HUES64 (cell line): ENCODE measurements around the gene TSC22D2.
A peak's percentile ranks its signal among the peaks of the same experiment; 100 is the strongest.
"Not testable (repeated sequence)": the region's sequence is repeated elsewhere in the genome, so short reads cannot be mapped to it uniquely, and the experiment has no call there.

Source experiments
- H3K27ac ChIP-seq: 2 replicates; pipeline ENCODE4 v1.7.0; 2013; ENCODE audit warnings: low read depth, low read length, inconsistent platforms
- H3K27me3 ChIP-seq: 2 replicates; pipeline ENCODE4 v1.6.1; 2013; ENCODE audit warnings: mild to moderate bottlenecking, low read length; ENCODE audit not compliant: insufficient read depth
- H3K36me3 ChIP-seq: 2 replicates; pipeline ENCODE4 v1.6.1; 2013; ENCODE audit warnings: mild to moderate bottlenecking, low read length; ENCODE audit not compliant: insufficient read depth
- H3K4me1 ChIP-seq: 2 replicates; pipeline ENCODE4 v1.6.1; 2013; ENCODE audit warnings: mild to moderate bottlenecking, low read length, moderate library complexity; ENCODE audit not compliant: insufficient read depth
- H3K4me3 ChIP-seq: 2 replicates; pipeline ENCODE4 v1.5.1; 2013; ENCODE audit warnings: mild to moderate bottlenecking, low read length, moderate library complexity
- H3K9ac ChIP-seq: 2 replicates; pipeline ENCODE4 v1.6.1; 2013; ENCODE audit warnings: mild to moderate bottlenecking, low read depth, low read length
- H3K9me3 ChIP-seq: 2 replicates; pipeline ENCODE4 v1.6.1; 2013; ENCODE audit warnings: low read depth, low read length; ENCODE audit not compliant: insufficient read depth
- WGBS: fragments of 150-250, 120-280 bp; methylation state at CpG from one replicate; pipeline ENCODE4 v1.1.7; 2013; ENCODE audit warnings: missing lambda C conversion rate; 5-methylcytosine and 5-hydroxymethylcytosine counted together

TSC22D2 gene

DNA sequence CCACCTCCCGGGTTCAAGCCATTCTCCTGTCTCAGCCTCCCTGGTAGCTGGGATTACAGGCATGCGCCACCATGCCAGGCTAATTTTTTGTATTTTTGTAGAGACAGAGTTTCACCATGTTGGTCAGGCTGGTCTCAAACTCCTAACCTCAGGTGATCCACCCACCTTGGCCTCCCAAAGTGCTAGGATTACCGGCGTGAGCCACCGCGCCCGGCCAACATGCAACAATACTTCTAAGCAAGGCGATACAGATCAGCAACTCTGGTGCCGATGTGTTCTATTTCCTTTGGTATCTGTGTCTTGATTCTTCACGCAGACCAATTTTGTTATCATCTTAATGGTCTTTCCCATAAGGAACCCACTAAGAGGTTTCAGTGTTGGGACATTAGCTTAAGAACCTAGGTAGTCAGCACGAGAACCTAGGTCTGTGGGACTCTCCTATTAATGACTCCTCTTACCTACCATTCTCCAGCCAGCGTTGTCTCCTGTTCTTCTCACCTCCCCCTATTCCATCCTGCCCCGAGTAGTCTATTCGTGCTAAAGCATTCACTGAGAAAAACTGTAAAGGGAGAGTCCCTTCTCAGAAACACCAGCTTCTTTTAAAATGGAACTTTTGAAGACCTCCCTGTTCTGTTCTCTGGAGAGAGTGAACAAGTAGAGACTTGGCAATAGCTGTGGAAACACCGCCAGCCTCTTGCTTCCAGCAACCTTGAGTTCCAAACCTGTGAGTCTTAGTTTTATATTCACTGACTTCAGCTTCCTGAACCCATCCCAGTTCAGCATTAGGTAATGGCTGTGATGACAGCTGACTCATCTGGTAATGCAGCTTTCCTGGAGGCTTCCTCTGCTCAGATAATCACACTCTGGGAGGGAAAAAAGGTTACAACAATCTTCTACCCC is 61.2 kb downstream of the TSC22D2 start:
- no peaks in the 10 kb centered on the region for H3K27me3 ChIP-seq
- H3K4me3 ChIP-seq = no peak overlapping the region
- peak overlapping the region; percentile 46 for H3K27ac ChIP-seq
- H3K4me1 ChIP-seq = peaks cover 29% of the 10 kb centered on the region; the same call in 1 of the 2 replicates
- no peak overlapping the region for H3K9ac ChIP-seq
- WGBS = 83% methylated on average over 15 of the region's 15 CpGs
- no peaks in the 10 kb centered on the region for H3K9me3 ChIP-seq
- no peaks in the 10 kb centered on the region for H3K36me3 ChIP-seq

DNA sequence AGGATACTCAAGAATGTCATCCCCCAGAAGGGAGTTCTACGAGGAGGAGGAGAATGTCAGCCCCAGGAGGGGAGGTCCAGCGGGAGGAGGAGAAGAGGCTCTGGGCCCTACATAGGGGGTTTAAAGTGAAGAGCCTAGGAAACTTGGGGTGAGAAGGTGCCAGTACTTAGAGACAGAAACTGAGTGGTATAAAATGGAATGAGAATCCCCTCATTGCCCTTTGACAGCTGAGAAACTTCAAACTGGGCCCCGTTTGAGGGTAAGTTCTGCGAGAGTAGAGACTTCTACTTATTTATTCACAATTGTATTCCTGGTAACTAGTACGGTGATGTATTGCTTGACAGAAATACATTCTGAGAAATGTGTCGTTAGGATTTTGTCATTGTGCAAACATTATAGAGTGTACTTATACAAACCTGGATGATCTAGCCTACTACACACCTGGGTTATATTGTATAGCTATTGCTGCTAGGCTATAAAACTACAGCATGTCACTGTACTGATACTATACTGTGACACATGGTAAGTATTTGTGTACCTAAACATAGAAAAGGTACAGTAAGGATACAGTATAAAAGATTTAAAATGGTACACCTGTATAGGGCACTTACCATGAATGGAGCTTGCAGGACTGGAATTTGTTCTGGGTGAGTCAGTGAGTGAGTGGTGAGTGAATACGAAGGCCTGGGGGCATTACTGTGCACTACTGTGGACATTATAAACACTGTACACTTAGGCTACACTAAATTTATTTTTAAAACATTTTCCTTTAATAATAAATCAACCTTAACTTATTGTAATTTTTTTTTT is 62.0 kb downstream of the TSC22D2 start:
- Histone ChIP-seq H3K27ac (0 out of 2 replicates have a peak overlapping the region, but pooled peaks have one; percentile 46), H3K27me3 (no peaks in the 10 kb centered on the region), H3K36me3 (no peaks in the 10 kb centered on the region), H3K9me3 (no peaks in the 10 kb centered on the region), H3K9ac (no peak overlapping the region), H3K4me3 (no peak overlapping the region), H3K4me1 (peaks cover 29% of the 10 kb centered on the region; the same call in 1 of the 2 replicates)
- 79% methylated on average over 6 of the region's 7 CpGs for WGBS

DNA sequence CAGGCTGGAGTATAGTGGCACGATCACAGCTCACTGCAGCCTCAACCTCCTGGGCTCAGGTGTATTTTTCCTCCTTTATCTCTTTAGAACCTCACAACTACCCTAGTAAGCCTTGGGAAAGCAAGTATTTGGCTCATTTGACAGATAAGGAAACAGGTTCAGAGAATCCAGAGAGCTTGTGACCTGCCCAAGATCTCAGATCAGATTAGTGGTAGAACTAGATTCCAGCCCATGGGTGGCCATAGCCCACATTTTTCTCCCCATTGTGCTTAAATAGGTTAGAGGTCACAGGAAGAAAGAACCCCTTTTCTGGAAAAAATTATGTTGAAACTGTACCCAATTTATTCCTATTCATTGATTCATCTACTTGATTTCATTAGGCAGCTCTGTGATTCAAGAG is 64.3 kb downstream of the TSC22D2 start:
- Histone ChIP-seq H3K4me3 (no peak overlapping the region), H3K9me3 (no peaks in the 10 kb centered on the region), H3K36me3 (no peaks in the 10 kb centered on the region), H3K27me3 (no peaks in the 10 kb centered on the region), H3K9ac (no peak overlapping the region), H3K4me1 (peaks cover 26% of the 10 kb centered on the region; the same call in 1 of the 2 replicates), H3K27ac (no peak overlapping the region)
- 95% methylated on average over 1 of the region's 1 CpG for WGBS

DNA sequence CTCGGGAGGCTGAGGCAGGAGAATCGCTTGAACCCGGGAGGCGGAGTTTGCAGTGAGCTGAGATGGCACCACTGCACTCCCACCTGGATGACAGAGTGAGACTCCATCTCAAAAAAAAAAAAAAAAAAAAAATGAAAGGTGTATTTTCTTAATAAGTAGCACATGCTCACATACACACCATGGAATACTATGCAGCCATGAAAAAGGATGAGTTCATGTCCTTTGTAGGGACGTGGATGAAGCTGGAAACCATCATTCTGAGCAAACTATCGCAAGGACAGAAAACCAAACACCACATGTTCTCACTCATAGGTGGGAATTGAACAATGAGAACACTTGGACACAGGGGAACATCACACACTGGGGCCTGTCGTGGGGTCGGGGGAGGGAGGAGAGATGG is 65.1 kb downstream of the TSC22D2 start:
- H3K36me3 ChIP-seq, H3K9ac ChIP-seq, H3K27me3 ChIP-seq, H3K27ac ChIP-seq, H3K4me3 ChIP-seq, H3K9me3 ChIP-seq: not testable (repeated sequence)
- 95% methylated on average over 6 of the region's 8 CpGs for WGBS
- H3K4me1 ChIP-seq = peaks cover 18% of the 10 kb centered on the region; the same call in 1 of the 2 replicates

DNA sequence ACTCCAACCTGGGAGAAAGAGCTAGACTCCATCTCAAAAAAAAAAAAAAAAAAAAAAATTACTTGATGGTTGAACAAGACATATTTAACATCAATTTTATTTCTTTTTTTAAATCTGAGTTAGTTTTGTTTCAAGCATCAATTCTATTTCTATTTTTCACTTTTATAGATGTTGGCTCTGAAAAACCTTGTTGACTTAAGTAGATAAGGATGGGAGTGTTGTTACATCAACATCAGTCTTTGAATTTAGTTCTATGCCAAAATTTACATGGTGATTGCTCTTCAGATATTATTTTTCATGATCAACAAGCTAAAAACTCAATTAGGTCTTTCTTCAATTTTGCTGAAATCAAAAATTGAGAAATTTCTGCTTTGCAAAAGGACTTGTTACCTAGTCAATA is 71.3 kb downstream of the TSC22D2 start:
- Histone ChIP-seq H3K4me3 (no peak overlapping the region), H3K9ac (no peak overlapping the region), H3K36me3 (no peaks in the 10 kb centered on the region), H3K9me3 (no peaks in the 10 kb centered on the region), H3K27me3 (no peaks in the 10 kb centered on the region), H3K27ac (no peak overlapping the region), H3K4me1 (no peaks in the 10 kb centered on the region)

DNA sequence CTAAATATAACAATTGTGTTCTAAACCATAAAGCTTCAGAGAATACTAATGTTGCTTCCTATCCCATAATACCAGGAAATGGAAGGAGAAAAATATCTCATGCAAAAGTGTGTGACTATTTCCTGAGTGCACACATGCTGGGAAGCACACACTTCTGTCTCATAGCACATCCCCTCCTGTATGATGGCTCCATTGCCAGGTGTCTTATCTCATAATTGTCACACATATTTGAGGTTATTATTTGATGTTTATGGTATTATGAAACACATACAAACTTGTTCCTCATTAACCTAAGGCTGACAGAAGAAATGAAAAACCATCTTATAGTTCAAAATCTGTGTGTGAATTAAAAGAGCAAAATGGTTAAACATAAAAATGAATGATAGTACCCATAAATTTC is 72.8 kb downstream of the TSC22D2 start:
- H3K4me3 ChIP-seq = no peak overlapping the region
- H3K4me1 ChIP-seq = no peaks in the 10 kb centered on the region
- no peaks in the 10 kb centered on the region for H3K36me3 ChIP-seq
- no peaks in the 10 kb centered on the region for H3K9me3 ChIP-seq
- no peak overlapping the region for H3K27ac ChIP-seq
- H3K9ac ChIP-seq = no peak overlapping the region
- H3K27me3 ChIP-seq = no peaks in the 10 kb centered on the region

DNA sequence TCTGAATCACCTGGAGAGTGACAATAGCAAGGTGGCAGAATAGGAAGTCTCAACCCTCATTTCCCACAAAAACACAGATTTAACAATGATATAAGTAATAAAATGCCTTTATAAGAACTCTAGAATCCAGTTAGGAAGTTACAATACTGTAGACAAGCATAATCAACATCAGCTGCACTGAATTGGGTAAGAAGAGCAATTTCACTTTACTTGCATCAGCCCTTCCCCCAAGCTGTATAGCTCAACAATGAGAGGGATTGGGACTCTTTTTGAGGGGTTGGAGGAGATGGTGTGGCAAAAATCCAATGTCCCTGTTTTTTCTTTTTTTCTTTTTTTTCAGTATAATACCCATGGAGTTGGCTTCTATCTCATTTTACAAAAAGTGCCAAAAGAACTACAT is 75.1 kb downstream of the TSC22D2 start:
- Histone ChIP-seq H3K27me3 (no peaks in the 10 kb centered on the region), H3K9ac (no peak overlapping the region), H3K36me3 (no peaks in the 10 kb centered on the region), H3K9me3 (peaks cover 5% of the 10 kb centered on the region; the same call in 1 of the 2 replicates), H3K27ac (no peak overlapping the region), H3K4me1 (no peaks in the 10 kb centered on the region), H3K4me3 (no peak overlapping the region)

DNA sequence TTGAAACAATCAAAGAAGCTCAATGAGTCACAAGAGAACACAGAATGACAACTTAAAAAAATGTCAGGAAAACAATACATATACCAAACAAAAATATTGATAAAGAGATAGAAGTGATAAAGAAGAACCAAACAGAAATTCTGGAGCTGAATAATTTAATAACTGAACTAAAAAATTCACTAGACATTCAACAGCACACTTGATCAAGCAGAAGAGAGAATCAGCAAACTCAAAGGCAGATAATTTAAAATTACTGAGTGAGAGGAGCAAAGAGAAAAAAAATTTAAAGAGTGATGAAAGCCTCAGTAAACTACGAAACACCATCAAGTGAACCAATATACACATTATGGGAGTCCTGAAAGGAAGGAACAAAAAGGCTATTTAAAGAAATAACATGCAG is 76.3 kb downstream of the TSC22D2 start:
- Histone ChIP-seq H3K27ac (no peak overlapping the region), H3K36me3 (no peaks in the 10 kb centered on the region), H3K9me3 (peaks cover 5% of the 10 kb centered on the region; the same call in 1 of the 2 replicates), H3K4me1 (no peaks in the 10 kb centered on the region), H3K27me3 (no peaks in the 10 kb centered on the region), H3K4me3 (no peak overlapping the region), H3K9ac (no peak overlapping the region)
- WGBS = 100% methylated on average over 1 of the region's 1 CpG

DNA sequence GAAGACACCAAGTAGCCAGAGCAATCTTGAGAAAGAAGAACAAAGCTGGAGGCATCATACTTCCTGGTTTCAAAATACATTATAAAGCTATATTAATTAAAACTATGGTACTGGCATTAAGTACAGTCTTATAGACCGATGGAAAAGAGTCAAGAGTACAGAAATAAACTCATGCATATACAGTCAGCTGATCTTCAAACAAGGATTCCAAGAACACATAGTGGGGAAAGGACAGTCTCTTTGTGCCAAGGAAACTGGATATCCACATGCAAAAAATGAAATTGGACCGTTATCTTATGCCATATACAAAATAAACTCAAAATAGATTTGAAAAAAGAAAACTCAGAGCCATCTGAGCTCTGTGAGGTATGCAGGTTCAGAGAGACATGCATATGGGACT is 80.8 kb downstream of the TSC22D2 start:
- Histone ChIP-seq H3K9ac (no peak overlapping the region), H3K27me3 (no peaks in the 10 kb centered on the region), H3K4me1 (no peaks in the 10 kb centered on the region), H3K4me3 (no peak overlapping the region), H3K36me3 (no peaks in the 10 kb centered on the region), H3K27ac (no peak overlapping the region), H3K9me3 (peaks cover 5% of the 10 kb centered on the region; the same call in 1 of the 2 replicates)
- WGBS = 100% methylated on average over 2 of the region's 2 CpGs

DNA sequence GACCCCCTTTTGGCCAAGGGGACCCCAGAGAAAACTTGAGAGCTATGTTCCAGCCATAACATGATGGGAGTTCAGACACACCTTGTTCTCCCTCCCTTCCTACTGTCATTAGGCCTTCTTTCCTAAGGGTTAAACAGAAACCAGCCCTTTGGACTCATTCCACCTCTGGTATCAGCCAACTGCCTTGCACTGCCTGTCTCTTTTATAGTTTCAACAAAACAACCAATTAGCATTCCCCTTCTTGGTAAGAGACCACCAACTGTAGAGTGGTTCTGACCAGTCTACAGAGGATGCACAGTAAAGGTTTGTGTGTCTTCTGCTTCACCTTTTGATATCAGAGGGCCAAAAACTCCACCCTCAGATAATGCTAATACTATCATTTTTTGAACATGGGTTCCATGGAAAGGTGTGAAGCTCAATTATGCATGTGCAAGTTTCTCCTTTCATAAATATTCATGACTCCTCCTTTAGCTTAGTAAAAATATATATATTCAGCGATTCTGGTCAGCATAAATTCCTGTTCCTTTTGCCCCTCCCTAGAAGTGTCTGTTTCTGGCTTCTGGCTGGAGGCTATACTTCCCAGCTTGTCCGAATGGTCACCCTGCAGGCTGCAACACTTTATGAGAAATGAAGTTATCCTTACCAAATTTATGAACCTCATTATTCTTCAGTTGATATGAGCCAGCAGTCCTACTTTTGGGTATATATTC is 82.3 kb downstream of the TSC22D2 start:
- Histone ChIP-seq H3K9me3 (peaks cover 5% of the 10 kb centered on the region; the same call in 1 of the 2 replicates), H3K4me1 (0 out of 2 replicates have a peak, but pooled peaks cover 6% of the 10 kb centered on the region), H3K36me3 (no peaks in the 10 kb centered on the region), H3K9ac (no peak overlapping the region), H3K4me3 (no peak overlapping the region), H3K27me3 (no peaks in the 10 kb centered on the region), H3K27ac (no peak overlapping the region)
- 97% methylated on average over 2 of the region's 2 CpGs for WGBS
